HG03280 (cell line): ENCODE results near the gene GDI1.
"Not testable (repeated sequence)": the region's sequence is repeated elsewhere in the genome, so short reads cannot be mapped to it uniquely, and the experiment has no call there.

Source experiments
- ATAC-seq: cut with Tn5 transposase; IDR thresholded peaks from one replicate; pipeline ENCODE4 v1.9.1; 2021; ENCODE audit warnings: mild to moderate bottlenecking, moderate library complexity; ENCODE audit not compliant: unreplicated experiment

GDI1 gene

GRCh38 chrX:154436983-154437752, at the start of gene GDI1:
Gene GDI1 (plus strand): TSS chrX:154437154. CDS start chrX:154437255, 101 bp downstream.
- peak; percentile 59 for ATAC-seq

GRCh38 chrX:154388094-154388493, 48.9 kb upstream of the GDI1 start:
- peak; percentile 34 for ATAC-seq

- ATAC-seq: not testable (repeated sequence)
Observed at GRCh38 chrX:154388649-154389048, 48.3 kb upstream of the GDI1 start.

- ATAC-seq: peak; percentile 79
Observed at GRCh38 chrX:154389812-154390747, 46.9 kb upstream of the GDI1 start.

- not testable (repeated sequence) for ATAC-seq
Observed at GRCh38 chrX:154396363-154396762, 40.6 kb upstream of the GDI1 start.

GRCh38 chrX:154396973-154397887, 39.7 kb upstream of the GDI1 start:
- ATAC-seq: peak; percentile 53

- ATAC-seq: peak; percentile 83
Observed at GRCh38 chrX:154397888-154398667, 38.9 kb upstream of the GDI1 start, which contains the start of gene RPL10. Gene RPL10 (plus strand): TSS chrX:154398377. CDS start chrX:154398520, 143 bp downstream.

- peak; percentile 25 for ATAC-seq
Observed at GRCh38 chrX:154398668-154399526, 38.1 kb upstream of the GDI1 start.

- ATAC-seq: no peak
Observed at GRCh38 chrX:154399527-154400368, 37.2 kb upstream of the GDI1 start.

- ATAC-seq: not testable (repeated sequence)
Observed at GRCh38 chrX:154400369-154400817, 36.6 kb upstream of the GDI1 start.

GRCh38 chrX:154401045-154401799, 35.7 kb upstream of the GDI1 start:
- no peak for ATAC-seq

GRCh38 chrX:154401918-154402621, 34.9 kb upstream of the GDI1 start:
- ATAC-seq: no peak

GRCh38 chrX:154402622-154403127, 34.3 kb upstream of the GDI1 start:
- ATAC-seq: no peak

- ATAC-seq: no peak
Observed at GRCh38 chrX:154403192-154403591, 33.8 kb upstream of the GDI1 start.

- ATAC-seq: no peak
Observed at GRCh38 chrX:154403858-154404257, 33.1 kb upstream of the GDI1 start.

GRCh38 chrX:154404625-154405192, 32.2 kb upstream of the GDI1 start:
- no peak for ATAC-seq
